ENCODE data around the gene MYH6. TPM values are rescaled to one million over a fixed set of nuclear protein-coding genes. Genes with fewer than 3 reads are reported as not detected.
"Not testable (repeated sequence)": the region's sequence is repeated elsewhere in the genome, so short reads cannot be mapped to it uniquely, and the experiment has no call there.

The MYH6 gene
- total RNA-seq, 2 experiments from 2014 or later, result not detected

DNA sequence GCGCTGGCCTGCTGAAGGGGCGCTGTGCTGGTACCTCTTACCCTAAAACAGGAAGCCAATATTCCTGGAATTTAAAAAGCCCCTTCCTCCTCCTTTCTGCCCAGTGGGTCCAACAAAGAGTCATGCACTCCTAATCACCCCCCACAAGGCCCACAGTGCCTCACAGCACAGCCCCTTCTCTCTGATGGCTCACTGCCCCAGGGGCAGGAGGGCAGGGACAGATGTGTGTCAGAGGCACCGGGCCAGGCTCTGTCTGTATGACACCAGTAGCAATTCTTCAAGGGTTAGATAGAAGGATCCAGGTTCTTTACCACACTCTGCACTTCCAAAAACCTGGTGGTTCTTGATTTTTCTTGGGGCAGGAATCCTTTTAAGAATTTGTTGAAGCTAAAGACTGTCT lies 8.9 kb downstream of the MYH6 start:
- no peaks in the 10 kb centered on the region for H3K9me3 Mint-ChIP-seq (ENCODE audit: insufficient read depth)
- H3K36me3 Mint-ChIP-seq (ENCODE audit: low read depth), result no peaks in the 10 kb centered on the region
- H3K27ac Mint-ChIP-seq, result no peak overlapping the region
- H3K4me1 Mint-ChIP-seq (ENCODE audit: low read depth), result no peaks in the 10 kb centered on the region
- ATAC-seq (no peak), DNase-seq (no peak)
- ChIA-PET CTCF (no interaction called here), POLR2A (interaction anchor here (0.7 kb wide), 1 partner anchor 63 kb away, joined by 3 read pairs; no protein-coding TSS in a partner anchor)
- H3K27me3 Mint-ChIP-seq (ENCODE audit: low read depth), result no peaks in the 10 kb centered on the region
- H3K4me3 Mint-ChIP-seq, result no peak overlapping the region

DNA sequence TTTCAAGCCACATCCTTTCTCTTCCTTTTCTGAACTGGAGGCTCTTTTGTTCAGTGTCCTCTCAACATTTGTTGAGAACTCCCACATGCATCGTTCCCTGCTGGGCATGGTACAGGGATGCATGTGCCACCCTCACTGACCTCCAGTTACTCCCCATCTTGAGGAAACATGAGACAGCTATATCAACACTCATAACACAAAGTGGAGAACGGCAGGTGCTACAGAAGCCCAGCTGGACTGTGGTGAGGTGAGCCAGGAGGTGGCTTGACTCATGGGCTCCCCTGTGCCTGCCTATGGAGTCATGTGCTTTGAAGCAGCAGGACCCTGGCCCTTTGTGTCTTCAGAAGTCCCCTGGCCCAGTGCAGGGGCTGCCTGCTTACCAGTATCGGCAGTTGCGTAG lies 9.7 kb downstream of the MYH6 start:
- ChIA-PET POLR2A (no interaction called here), CTCF (no interaction called here)
- Mint-ChIP-seq H3K27ac (no peak overlapping the region), H3K4me3 (no peak overlapping the region), H3K36me3 (ENCODE audit: low read depth) (no peaks in the 10 kb centered on the region), H3K27me3 (ENCODE audit: low read depth) (no peaks in the 10 kb centered on the region), H3K4me1 (ENCODE audit: low read depth) (no peaks in the 10 kb centered on the region), H3K9me3 (ENCODE audit: insufficient read depth) (no peaks in the 10 kb centered on the region)
- ATAC-seq, result no peak
- DNase-seq, result no peak

DNA sequence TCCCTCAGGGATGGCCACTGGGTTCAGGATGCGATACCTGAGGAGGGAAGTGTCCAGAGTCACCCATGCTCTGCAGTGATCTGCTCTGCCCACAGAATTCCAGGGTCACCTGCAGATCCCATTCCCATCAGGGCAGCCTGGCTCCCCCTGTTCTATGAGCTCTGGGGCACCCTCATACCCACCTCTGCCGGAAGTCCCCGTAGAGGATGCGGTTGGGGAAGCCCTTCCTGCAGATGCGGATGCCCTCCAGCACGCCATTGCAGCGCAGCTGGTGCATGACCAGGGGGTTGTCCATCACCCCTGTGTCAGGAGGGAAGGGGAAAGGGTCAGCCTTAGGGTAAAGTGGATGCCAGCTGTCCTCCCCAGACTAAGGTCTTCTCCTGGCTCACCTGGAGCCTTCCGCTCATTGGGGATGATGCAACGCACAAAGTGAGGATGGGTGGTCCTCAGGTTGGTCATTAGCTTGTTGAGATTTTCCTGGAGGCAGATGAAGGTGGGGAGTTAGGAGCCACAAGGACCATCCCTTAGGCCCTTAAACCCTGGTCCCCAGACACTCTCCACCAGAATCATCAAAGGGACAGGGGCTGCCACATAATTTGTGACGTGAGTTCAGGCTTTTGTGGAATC lies 11.2 kb downstream of the MYH6 start:
- H3K27me3 Mint-ChIP-seq (ENCODE audit: low read depth), result no peaks in the 10 kb centered on the region

DNA sequence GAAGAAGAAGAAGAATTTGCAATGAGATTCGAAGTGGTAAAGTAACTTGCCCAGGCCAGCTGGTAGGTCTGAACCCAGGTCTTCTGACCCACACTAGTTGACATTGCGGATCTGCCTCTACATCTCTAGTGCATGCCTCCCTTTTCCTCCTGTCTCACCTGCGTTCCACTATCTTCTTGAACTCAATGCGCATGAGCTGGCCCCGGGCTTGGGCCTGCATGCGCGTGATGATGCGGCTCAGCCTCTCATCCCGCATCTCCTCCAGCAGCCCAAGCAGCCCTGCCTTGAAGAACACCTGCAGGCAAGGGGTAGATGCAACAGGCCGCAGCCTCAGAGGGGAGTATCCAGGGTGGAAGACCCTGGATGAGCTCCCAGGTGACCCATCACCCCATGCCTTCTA lies 11.9 kb downstream of the MYH6 start:
- H3K9me3 Mint-ChIP-seq (ENCODE audit: insufficient read depth), result no peaks in the 10 kb centered on the region
- ChIA-PET CTCF (interaction anchor here (1.6 to 1.8 kb wide), 2 partner anchors 16 kb away, joined by 4 to 6 read pairs; no protein-coding TSS in a partner anchor), POLR2A (no interaction called here)
- no peak for ATAC-seq
- no peak overlapping the region for H3K27ac Mint-ChIP-seq
- H3K4me3 Mint-ChIP-seq, result no peak overlapping the region
- DNase-seq, result no peak
- H3K27me3 Mint-ChIP-seq (ENCODE audit: low read depth), result no peaks in the 10 kb centered on the region
- H3K4me1 Mint-ChIP-seq (ENCODE audit: low read depth), result no peaks in the 10 kb centered on the region
- no peaks in the 10 kb centered on the region for H3K36me3 Mint-ChIP-seq (ENCODE audit: low read depth)

More for the DNA sequence above, 11.2 kb downstream of the MYH6 start:
- Mint-ChIP-seq H3K4me3 (no peak overlapping the region), H3K36me3 (ENCODE audit: low read depth) (no peaks in the 10 kb centered on the region), H3K9me3 (ENCODE audit: insufficient read depth) (no peaks in the 10 kb centered on the region), H3K4me1 (ENCODE audit: low read depth) (no peaks in the 10 kb centered on the region), H3K27ac (no peak overlapping the region)
- ChIA-PET CTCF (interaction anchor here (1.8 kb wide), 1 partner anchor 17 kb away, joined by 6 read pairs; no protein-coding TSS in a partner anchor), POLR2A (no interaction called here)
- ATAC-seq (no peak), DNase-seq (no peak)

DNA sequence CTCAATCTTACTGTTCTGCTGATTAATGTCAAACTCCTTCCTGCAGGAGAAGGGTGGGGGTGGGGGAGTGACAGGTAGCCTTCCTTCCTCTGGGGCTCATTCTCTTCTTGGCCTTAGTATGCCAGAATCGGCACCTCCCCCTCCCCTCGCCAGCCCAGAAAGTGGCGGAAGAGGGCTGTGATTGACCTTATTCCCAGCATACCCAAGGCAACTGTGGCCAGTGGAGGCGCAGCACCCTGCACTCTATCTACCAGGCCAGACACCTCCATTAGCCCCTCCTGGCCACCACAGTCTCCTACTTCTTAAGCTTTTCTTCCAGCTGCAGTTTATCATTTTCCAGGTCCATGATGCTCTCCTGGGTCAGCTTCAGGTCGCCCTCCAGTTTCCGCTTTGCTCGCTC lies 15.5 kb downstream of the MYH6 start:
- Mint-ChIP-seq H3K4me1 (ENCODE audit: low read depth) (no peaks in the 10 kb centered on the region), H3K27ac (no peak overlapping the region), H3K4me3 (no peak overlapping the region), H3K27me3 (ENCODE audit: low read depth) (no peaks in the 10 kb centered on the region), H3K9me3 (ENCODE audit: insufficient read depth) (no peaks in the 10 kb centered on the region), H3K36me3 (ENCODE audit: low read depth) (no peaks in the 10 kb centered on the region)
- ATAC-seq (no peak), DNase-seq (no peak)
- POLR2A ChIA-PET, result interaction anchor here (1.1 kb wide), 1 partner anchor 30 kb away, joined by 4 read pairs; no protein-coding TSS in a partner anchor
- CTCF ChIA-PET, result interaction anchor here (2.7 kb wide), 1 partner anchor 12 kb away, joined by 10 read pairs; no protein-coding TSS in a partner anchor

DNA sequence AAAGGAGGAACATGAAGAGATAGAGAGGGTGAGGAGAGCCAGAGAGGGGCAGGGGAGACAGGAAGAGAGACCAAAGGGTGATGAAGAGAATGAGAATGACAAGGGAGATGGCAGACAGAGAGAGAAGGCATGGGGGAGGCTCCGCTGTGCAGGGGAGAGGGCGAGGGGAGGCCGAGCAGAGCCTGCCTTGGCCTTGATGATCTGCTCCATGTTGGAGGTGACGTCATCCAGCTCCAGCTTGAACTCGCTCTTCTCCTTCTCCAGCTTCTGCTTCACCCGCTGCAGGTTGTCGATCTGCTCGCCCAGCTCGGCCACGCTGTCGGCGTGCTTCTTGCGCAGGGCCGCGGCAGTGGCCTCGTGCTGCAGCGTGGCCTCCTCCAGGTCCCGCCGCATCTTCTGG lies 18.2 kb downstream of the MYH6 start:
- CTCF ChIA-PET; H3K9me3 Mint-ChIP-seq (ENCODE audit: insufficient read depth); H3K4me3 Mint-ChIP-seq; H3K4me1 Mint-ChIP-seq (ENCODE audit: low read depth); H3K27ac Mint-ChIP-seq; H3K27me3 Mint-ChIP-seq (ENCODE audit: low read depth); ATAC-seq; H3K36me3 Mint-ChIP-seq (ENCODE audit: low read depth); DNase-seq: not testable (repeated sequence)
- POLR2A ChIA-PET, result interaction anchor here (0.7 kb wide), 1 partner anchor 226 kb away, joined by 3 read pairs; no protein-coding TSS in a partner anchor

DNA sequence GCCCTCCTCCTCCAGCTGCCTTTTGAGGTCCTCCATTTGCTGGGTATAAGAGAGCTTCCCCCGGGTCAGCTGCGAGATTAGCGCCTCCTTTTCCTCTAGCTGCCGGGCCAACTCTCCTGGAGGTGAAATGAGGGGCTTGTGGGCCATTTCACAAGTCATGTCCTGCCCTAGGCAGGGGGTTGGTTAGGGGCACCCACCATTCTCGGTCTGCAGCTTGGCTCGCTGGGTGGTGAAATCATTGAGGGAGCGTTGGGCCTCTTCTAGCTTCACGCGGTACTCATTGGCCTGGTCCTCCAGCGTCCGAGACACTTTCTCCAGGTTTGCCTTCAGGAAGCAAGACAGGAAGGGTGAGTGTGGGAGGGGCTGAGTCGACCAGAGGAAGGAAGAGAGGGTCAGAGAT lies 18.7 kb downstream of the MYH6 start:
- H3K4me1 Mint-ChIP-seq (ENCODE audit: low read depth), result no peaks in the 10 kb centered on the region
- POLR2A ChIA-PET, result interaction anchor here (0.7 kb wide), 1 partner anchor 226 kb away, joined by 3 read pairs; no protein-coding TSS in a partner anchor
- no peaks in the 10 kb centered on the region for H3K9me3 Mint-ChIP-seq (ENCODE audit: insufficient read depth)

DNA sequence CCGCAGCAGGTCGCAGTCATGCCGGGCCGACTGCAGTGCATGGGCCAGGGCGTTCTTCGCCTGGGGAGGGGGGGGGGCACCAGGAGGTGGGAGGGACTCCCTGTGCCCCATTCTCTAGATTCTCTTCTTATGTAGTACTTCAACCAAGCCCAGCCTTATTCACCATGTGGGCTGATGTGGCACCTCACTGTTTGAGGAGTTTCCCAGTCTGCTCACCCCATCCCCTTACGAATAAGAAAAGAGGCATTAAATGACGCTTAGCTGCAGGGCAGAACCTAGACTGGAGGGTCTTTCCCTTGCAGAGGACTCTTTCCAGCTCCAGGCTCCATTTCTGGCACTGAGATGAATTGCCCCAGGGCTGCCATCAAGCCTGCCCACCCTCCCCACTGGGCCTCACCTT lies 19.1 kb downstream of the MYH6 start:
- ChIA-PET POLR2A (interaction anchor here (0.7 kb wide), 1 partner anchor 225 kb away, joined by 3 read pairs; no protein-coding TSS in a partner anchor), CTCF (no interaction called here)
- Mint-ChIP-seq H3K27me3 (ENCODE audit: low read depth) (no peaks in the 10 kb centered on the region), H3K27ac (no peak overlapping the region), H3K9me3 (ENCODE audit: insufficient read depth) (no peaks in the 10 kb centered on the region), H3K4me1 (ENCODE audit: low read depth) (no peaks in the 10 kb centered on the region), H3K4me3 (no peak overlapping the region), H3K36me3 (ENCODE audit: low read depth) (no peaks in the 10 kb centered on the region)
- DNase-seq (no peak), ATAC-seq (no peak)

More for the DNA sequence above, 18.7 kb downstream of the MYH6 start:
- ATAC-seq, result no peak
- DNase-seq, result no peak
- Mint-ChIP-seq H3K4me3 (no peak overlapping the region), H3K27ac (no peak overlapping the region), H3K27me3 (ENCODE audit: low read depth) (no peaks in the 10 kb centered on the region), H3K36me3 (ENCODE audit: low read depth) (no peaks in the 10 kb centered on the region)
- CTCF ChIA-PET, result no interaction called here

DNA sequence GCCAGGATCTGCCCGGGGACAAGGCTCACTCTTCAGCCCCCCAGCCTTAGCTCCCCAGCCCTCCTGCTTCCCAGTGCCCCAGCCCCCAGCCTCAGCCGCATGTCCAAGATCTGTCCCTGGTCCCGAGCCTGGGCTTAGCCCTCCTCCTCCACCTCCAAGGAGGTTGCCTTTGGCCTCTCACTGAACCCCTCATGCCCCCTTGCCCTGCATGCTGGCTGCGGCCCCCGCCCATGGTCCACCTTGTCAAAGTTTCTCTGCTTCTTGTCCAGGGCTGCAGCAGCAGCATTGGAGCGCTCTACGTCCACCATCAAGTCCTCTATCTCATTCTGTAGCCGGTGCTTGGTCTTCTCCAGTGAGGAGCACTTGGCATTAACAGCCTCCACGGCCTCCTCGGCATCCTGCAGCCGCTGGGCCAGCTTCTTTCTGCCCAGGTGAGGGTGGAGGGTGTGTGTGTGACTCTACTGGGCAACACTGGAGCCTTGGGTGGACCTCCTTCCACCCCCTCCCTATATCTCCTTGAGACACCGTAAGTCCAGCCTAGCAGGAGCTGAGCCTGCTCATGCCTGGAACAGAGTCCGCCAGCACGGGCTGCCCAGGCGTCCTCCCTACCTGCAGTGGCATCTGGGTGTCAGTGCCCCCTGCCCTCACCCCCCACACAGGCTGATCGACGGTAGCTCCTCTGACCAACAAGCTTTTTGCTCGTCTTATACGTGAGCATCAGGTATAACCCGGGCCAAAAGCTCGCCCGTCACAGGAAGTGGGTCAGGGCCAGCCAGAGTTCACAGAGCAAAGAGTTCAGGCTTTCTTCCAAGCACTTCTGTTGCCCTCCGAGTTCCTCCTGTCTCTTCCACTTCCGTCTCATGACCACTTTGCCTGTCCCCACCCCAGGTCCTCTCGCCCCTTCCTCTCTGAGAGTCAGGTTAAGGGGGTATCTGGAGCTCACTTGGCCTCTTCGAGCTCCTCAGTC lies 19.9 kb downstream of the MYH6 start:
- CTCF ChIA-PET, result no interaction called here
- no peaks in the 10 kb centered on the region for H3K27me3 Mint-ChIP-seq (ENCODE audit: low read depth)
- H3K36me3 Mint-ChIP-seq (ENCODE audit: low read depth), result no peaks in the 10 kb centered on the region

DNA sequence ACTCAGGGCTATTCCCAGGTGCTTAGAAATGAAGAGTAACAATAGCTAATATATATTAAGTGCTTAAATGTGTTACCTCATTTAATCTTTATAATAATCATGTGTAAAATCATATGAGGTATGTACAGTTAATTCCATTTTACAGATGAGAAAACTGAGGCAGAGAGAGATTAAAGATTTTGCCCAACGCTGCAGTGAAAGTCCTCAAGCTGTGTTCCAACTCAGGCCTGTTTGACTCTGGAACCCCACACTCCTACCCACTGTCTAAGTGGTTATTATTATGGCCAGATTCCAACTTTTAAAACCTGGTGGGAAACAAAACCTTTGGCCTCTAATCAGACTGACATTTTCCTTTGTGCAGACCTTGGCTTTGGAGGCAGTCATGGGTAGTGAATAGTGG lies 21.1 kb downstream of the MYH6 start:
- CTCF ChIA-PET, result no interaction called here

More for the DNA sequence above, 19.9 kb downstream of the MYH6 start:
- H3K4me3 Mint-ChIP-seq, result no peak overlapping the region
- no peaks in the 10 kb centered on the region for H3K4me1 Mint-ChIP-seq (ENCODE audit: low read depth)
- no peak overlapping the region for H3K27ac Mint-ChIP-seq
- H3K9me3 Mint-ChIP-seq (ENCODE audit: insufficient read depth), result no peaks in the 10 kb centered on the region
- DNase-seq (no peak), ATAC-seq (no peak)
- POLR2A ChIA-PET, result interaction anchor here (0.7 kb wide), 1 partner anchor 160 kb away, joined by 3 read pairs; no protein-coding TSS in a partner anchor

DNA sequence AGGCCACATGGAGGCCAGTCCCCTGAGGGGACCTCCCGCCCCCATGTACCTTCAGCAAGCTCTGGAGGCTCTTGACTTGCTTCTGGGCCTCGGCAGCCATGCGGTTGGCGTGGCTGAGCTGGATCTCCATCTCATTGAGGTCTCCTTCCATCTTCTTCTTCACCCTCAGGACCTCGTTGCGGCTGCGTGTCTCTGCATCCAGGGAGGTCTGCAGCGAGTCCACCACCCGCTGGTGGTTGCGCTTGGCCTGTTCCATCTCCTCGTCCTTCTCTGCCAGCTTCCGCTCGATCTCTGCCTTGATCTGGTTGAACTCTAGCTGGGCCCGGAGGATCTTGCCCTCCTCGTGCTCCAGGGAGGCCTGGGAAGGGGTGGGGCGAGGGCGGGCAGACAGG lies 21.8 kb downstream of the MYH6 start:
- H3K27ac Mint-ChIP-seq; H3K36me3 Mint-ChIP-seq (ENCODE audit: low read depth); H3K4me1 Mint-ChIP-seq (ENCODE audit: low read depth); DNase-seq; POLR2A ChIA-PET; ATAC-seq; H3K4me3 Mint-ChIP-seq; CTCF ChIA-PET; H3K9me3 Mint-ChIP-seq (ENCODE audit: insufficient read depth); H3K27me3 Mint-ChIP-seq (ENCODE audit: low read depth): not testable (repeated sequence)

More for the DNA sequence above, 21.1 kb downstream of the MYH6 start:
- Mint-ChIP-seq H3K36me3 (ENCODE audit: low read depth) (no peaks in the 10 kb centered on the region), H3K4me3 (no peak overlapping the region), H3K4me1 (ENCODE audit: low read depth) (no peaks in the 10 kb centered on the region), H3K27me3 (ENCODE audit: low read depth) (peaks cover 2% of the 10 kb centered on the region), H3K27ac (no peak overlapping the region), H3K9me3 (ENCODE audit: insufficient read depth) (no peaks in the 10 kb centered on the region)
- ATAC-seq (no peak), DNase-seq (no peak)
- POLR2A ChIA-PET, result no interaction called here
